GM12872 (cell line): Measurements from ENCODE around the gene DOCK9.

Experiments
- TF ChIP-seq, protein P1 (sequence below): IDR thresholded peaks from 3 replicates; pipeline ENCODE4 v1.5.1; 2011; ENCODE audit warnings: low read depth, mild to moderate bottlenecking, low read length, moderate library complexity; ENCODE audit not compliant: insufficient read depth

Gene DOCK9

DNA sequence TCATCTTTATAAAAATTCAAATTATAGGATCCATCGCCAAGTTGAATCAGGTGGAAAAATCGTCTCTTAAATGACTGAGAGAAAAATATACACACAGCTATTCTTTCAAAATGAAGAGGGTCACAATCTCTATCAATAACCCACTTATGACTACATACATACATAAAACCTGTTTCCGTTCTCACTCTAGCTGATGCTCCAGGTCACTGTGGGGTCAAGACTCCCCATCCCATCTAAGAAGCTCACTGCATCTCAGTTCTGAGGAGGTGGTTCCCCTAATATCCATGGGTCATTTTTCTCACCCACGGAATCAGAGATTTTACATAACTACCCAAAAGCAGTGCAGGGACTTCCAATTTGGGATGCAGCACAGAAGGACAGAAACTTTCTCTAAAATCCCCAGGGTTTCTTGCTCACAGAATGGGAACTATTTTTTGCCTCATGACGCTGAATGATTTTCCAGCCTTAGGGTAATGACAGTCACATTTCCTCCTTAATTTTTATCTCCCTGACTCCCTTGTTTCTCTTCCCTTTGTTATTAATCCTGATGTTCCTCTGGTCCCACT, 56.8 kb downstream of the DOCK9 start:
- TF ChIP-seq, protein P1, sequence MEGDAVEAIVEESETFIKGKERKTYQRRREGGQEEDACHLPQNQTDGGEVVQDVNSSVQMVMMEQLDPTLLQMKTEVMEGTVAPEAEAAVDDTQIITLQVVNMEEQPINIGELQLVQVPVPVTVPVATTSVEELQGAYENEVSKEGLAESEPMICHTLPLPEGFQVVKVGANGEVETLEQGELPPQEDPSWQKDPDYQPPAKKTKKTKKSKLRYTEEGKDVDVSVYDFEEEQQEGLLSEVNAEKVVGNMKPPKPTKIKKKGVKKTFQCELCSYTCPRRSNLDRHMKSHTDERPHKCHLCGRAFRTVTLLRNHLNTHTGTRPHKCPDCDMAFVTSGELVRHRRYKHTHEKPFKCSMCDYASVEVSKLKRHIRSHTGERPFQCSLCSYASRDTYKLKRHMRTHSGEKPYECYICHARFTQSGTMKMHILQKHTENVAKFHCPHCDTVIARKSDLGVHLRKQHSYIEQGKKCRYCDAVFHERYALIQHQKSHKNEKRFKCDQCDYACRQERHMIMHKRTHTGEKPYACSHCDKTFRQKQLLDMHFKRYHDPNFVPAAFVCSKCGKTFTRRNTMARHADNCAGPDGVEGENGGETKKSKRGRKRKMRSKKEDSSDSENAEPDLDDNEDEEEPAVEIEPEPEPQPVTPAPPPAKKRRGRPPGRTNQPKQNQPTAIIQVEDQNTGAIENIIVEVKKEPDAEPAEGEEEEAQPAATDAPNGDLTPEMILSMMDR: no peak

DNA sequence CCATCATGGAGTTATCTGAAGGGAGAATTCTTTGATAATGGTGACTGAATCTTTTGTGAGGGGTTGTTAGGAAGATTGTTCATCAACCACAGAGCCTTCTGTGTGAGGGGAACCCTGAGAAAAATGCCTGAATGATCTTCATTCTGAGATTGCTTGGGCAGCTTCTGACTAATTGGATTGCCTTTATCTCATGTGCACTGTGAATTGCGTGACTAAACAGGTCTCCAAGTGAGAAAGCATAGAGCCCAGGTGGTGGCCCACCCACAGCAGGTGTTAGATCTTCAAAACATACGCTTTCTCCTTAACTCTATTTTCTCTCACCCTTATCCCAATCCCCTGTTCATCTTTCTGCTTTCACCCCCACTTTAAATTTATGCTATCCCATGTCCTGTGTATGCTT, 58.3 kb downstream of the DOCK9 start:
- TF ChIP-seq, protein P1: no peak

DNA sequence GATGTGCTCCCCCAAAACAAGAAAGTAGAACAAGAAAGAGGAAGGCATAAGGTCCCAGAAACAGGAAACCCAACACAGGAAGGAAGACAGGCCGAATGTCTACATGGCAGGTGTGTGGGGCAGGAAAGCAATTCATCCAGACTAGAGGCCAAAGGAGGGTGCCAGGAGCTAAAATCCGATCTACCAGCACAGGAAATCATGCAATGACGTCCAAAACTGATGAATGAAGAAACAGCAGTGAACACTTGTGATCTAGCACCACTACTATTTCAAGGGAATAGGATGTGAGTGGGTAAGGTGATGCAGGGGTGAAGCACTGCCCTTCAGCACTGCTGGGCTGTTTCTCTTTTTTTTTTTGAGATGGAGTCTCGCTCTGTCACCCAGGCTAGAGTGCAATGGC, 59.1 kb downstream of the DOCK9 start:
- TF ChIP-seq, protein P1: no peak

DNA sequence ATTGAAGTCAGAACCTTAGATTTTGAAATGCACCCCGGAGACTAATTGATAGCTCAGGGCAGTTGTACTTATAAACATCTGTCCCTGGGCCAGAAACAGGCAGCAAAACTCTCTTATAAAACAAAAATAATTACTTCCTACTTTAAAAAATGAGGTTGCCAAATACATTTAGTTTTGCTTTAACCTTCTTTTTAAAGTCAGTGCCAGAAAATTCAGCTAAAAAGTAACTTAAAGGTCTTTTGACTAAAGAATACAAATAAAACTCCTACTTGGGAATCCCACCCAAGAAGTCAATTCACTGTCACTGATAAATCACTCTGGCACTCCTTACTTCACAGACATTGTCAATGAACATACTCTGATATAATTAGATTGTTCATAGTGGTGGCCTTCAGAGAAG, 60.7 kb downstream of the DOCK9 start:
- TF ChIP-seq, protein P1: no peak

DNA sequence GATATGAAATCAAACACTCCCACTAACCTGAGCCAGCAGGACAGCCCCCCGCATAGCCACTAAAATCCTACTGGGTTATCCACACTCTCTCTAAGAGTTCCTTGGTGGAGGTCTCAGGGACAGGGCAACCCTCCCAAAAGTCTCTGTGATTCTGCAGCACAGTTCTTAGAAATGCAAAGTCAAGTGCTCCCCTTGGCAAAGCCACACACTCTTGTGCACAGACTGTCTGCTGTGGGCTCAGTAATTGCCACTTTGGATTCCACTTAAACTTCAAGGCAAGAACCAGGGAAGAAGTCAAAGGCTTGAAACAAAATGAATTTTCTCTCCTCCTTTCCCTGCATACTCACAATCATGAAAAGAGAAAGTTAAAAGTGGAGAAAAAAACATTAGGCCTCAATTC, 61.5 kb downstream of the DOCK9 start:
- TF ChIP-seq, protein P1: no peak

DNA sequence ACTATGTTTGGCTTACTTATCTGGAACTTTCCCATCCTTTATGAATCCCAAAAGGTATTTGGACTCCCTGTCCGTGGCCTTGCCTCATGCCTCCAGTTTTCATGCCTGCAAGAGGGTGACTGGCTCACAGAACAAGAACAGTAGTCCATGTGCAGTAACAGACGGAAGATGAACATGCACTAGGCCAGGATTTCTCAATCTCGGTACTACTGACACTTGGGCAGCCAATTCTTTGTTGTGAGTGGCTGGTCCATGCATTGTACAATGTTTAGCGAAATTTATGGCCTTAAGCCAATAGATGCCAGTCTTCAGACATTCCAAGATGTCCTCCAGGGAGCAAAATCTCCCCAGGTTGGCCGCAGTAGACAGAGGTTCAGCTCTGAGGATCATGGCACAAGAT, 61.9 kb downstream of the DOCK9 start:
- TF ChIP-seq, protein P1: no peak

DNA sequence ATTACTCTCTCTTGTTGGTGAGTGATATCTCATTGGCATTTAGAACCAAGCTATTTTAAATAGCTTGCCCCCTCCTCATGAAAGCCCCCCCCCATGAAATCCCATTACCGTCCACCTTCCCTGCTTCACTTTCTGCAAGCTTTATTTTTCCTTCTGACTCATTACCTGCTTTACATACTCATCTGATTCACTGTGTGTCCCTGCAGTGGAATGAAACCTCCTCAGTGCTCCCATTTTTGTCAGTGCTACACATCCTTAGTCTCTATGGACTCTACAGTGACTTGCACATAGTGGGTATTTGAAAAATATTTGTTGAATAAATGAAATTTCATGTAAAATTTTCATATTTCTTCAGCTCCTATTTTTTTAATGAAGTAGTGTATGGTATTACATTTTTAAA, 62.3 kb downstream of the DOCK9 start:
- TF ChIP-seq, protein P1: no peak
